Transverse colon (tissue), 4 donors: Measurements from ENCODE around the gene ANXA10.

Source experiments
- CTCF ChIP-seq, 5 experiments: fragments of 200-600 bp in 3 of 5; fragments of 450-650 bp in 2 of 5; sonication (generic) in 3 of 5; IDR thresholded peaks; 1 replicate in 2 of 5; 2 replicates in 3 of 5; pipeline ENCODE4 v1.5.1; 2016 to 2017; ENCODE audit warnings: antibody characterized with exemption in 5 of 5, inconsistent platforms in 3 of 5, mild to moderate bottlenecking in 2 of 5, moderate library complexity in 1 of 5
- POLR2A ChIP-seq: fragments of 450-650 bp; IDR thresholded peaks from one replicate; pipeline ENCODE4 v1.6.1; 2016; ENCODE audit warnings: antibody characterized with exemption, mild to moderate bottlenecking, moderate library complexity
- POLR2AphosphoS5 ChIP-seq, 3 donors: sonication (generic); formaldehyde crosslinking; IDR thresholded peaks; one replicate each; pipeline ENCODE4 v1.6.1; 2016; ENCODE audit warnings: antibody characterized with exemption in 3 of 3

- TF ChIP-seq CTCF (IDR thresholded peaks at IDR 0.05) = no peak
- TF ChIP-seq POLR2A = no peak
- no peak for TF ChIP-seq POLR2AphosphoS5 (IDR thresholded peaks at IDR 0.05)
These were observed 14.6 kb upstream of the ANXA10 start for GRCh38 chr4:168077726-168078239.
